ENCODE measurements around the gene KCNIP1. TPM values are rescaled to one million over a fixed set of nuclear protein-coding genes. Genes with fewer than 3 reads are reported as not detected.

The KCNIP1 gene
- total RNA-seq, 1 donor from 2014 or later = 5.3 TPM

DNA sequence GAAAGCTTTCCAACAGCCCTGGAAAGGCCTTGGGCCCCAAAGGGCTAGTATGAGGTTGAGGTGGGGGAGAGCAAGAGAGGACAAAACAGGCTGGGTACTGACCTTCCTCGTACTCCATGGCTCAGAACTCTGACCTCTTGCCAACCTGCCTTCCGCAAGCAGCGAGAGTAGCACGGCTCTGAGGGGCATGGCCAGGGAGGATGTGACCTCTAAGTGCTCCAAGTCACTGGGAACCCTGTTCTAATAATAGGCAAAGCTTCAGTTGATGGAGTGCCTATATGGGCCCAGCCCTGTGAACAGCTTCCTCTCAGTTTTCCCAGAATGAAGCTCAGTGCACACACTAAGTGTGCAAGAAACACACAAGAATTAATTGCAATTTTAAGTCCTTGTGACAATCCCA lies 152.1 kb downstream of the KCNIP1 start:
- TF ChIP-seq, protein P1, sequence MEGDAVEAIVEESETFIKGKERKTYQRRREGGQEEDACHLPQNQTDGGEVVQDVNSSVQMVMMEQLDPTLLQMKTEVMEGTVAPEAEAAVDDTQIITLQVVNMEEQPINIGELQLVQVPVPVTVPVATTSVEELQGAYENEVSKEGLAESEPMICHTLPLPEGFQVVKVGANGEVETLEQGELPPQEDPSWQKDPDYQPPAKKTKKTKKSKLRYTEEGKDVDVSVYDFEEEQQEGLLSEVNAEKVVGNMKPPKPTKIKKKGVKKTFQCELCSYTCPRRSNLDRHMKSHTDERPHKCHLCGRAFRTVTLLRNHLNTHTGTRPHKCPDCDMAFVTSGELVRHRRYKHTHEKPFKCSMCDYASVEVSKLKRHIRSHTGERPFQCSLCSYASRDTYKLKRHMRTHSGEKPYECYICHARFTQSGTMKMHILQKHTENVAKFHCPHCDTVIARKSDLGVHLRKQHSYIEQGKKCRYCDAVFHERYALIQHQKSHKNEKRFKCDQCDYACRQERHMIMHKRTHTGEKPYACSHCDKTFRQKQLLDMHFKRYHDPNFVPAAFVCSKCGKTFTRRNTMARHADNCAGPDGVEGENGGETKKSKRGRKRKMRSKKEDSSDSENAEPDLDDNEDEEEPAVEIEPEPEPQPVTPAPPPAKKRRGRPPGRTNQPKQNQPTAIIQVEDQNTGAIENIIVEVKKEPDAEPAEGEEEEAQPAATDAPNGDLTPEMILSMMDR (conservative IDR thresholded peaks at IDR 0.05) = no peak
- no peak for DNase-seq (ENCODE audit: extremely low spot score, unreplicated experiment)
- peaks cover 7% of the 10 kb centered on the region for H3K4me1 Mint-ChIP-seq (ENCODE audit: unreplicated experiment)
- H3K9me3 Mint-ChIP-seq = no peaks in the 10 kb centered on the region
- H3K27me3 Mint-ChIP-seq = peaks cover 7% of the 10 kb centered on the region
- H3K27ac Mint-ChIP-seq = no peak overlapping the region
- H3K36me3 Mint-ChIP-seq = no peaks in the 10 kb centered on the region
- no peak overlapping the region for H3K4me3 Mint-ChIP-seq

DNA sequence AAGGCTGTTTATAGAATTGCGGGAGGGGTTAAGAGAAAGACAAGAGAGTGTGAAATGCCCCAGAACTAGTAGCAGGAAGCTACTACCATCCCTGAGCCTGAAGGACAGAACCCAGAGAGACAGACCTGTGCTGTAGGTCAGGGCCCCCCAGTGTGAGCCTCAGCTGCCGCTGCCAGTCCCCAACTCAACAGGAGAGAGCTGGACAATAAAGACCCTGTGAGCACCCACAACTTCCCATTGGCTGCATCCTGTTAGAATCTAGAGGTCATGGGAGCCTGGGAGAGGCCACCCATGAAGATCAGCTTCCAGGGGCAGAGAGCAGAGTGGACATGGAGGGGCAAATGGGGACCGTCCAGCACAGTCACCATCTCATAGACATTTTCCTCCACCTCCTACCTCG lies 152.5 kb downstream of the KCNIP1 start:
- H3K27ac Mint-ChIP-seq = no peak overlapping the region
- H3K4me1 Mint-ChIP-seq (ENCODE audit: unreplicated experiment) = peaks cover 7% of the 10 kb centered on the region
- peaks cover 7% of the 10 kb centered on the region for H3K27me3 Mint-ChIP-seq
- no peak overlapping the region for H3K4me3 Mint-ChIP-seq
- DNase-seq (ENCODE audit: extremely low spot score, unreplicated experiment) = no peak
- no peaks in the 10 kb centered on the region for H3K36me3 Mint-ChIP-seq
- H3K9me3 Mint-ChIP-seq = no peaks in the 10 kb centered on the region
- TF ChIP-seq, protein P1 (conservative IDR thresholded peaks at IDR 0.05) = no peak

DNA sequence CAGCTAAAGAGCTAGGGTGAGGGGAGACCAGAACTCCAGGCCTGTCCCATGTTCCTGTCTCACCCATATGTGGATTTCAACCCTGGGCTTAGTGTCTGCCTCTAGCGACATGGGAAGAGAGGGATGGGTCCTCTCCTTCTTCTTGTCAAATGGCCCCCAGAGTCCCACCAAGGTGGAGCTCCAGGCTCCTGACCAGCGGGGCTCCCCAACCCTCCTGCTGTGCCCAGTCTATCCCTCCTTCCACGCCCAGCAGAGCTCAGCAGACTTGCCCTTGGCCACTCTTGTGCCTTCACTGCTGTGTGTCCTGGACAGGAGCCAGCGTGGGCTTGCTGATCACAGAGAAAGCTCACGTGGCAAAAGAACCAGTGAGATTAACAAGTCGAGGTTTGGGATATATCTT lies 156.7 kb downstream of the KCNIP1 start:
- H3K9me3 Mint-ChIP-seq = no peaks in the 10 kb centered on the region
- no peaks in the 10 kb centered on the region for H3K36me3 Mint-ChIP-seq
- no peaks in the 10 kb centered on the region for H3K4me1 Mint-ChIP-seq (ENCODE audit: unreplicated experiment)
- H3K27ac Mint-ChIP-seq = no peak overlapping the region
- DNase-seq (ENCODE audit: extremely low spot score, unreplicated experiment) = no peak
- peaks cover 30% of the 10 kb centered on the region for H3K27me3 Mint-ChIP-seq
- TF ChIP-seq, protein P1 (conservative IDR thresholded peaks at IDR 0.05) = no peak
- H3K4me3 Mint-ChIP-seq = no peak overlapping the region

DNA sequence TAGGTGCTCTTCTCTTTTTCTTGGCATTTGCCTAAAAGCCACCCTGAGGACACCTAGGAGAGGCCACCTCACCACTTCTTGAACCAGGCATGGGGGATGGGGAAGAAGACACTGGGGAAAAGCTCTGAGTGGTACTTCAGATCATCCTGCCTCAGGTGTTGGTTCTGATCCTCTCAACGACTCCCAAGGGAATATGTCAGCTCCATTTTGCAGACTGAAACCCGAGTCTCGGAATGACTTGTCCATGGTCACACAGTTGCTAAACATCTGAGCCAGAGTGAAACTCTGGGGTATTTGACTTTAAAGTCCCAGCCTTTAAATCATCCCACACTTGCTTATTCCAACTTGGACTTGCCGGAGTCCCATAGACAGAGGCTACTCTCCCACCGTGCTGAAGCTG lies 159.1 kb downstream of the KCNIP1 start:
- Mint-ChIP-seq H3K36me3 (no peaks in the 10 kb centered on the region), H3K27me3 (peaks cover 37% of the 10 kb centered on the region), H3K4me3 (no peak overlapping the region), H3K9me3 (no peaks in the 10 kb centered on the region), H3K27ac (no peak overlapping the region), H3K4me1 (ENCODE audit: unreplicated experiment) (no peaks in the 10 kb centered on the region)
- no peak for DNase-seq (ENCODE audit: extremely low spot score, unreplicated experiment)
- TF ChIP-seq, protein P1 (conservative IDR thresholded peaks at IDR 0.05) = no peak

DNA sequence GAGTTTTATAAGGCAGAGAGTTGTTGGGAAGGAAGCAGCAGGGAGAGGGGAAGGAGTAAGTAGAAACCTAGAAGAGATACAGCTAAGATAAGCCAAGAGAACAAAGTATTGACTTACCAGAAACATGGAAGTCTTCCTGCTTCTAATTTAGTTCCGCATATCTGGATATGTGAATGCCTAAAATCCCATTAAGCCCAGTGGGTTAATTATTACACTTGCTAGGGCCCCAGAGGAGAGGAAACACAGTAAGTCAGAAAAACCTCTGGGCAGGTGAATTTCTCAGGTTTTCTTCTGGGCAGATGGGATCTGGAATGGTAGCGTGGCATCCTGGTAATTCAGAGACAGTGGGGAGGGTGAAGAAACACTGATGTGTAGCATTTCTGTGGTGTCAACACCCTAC lies 175.0 kb downstream of the KCNIP1 start:
- Mint-ChIP-seq H3K27me3 (peaks cover 84% of the 10 kb centered on the region), H3K9me3 (no peaks in the 10 kb centered on the region)
- no peak for DNase-seq (ENCODE audit: extremely low spot score, unreplicated experiment)

More for the DNA sequence above, 175.0 kb downstream of the KCNIP1 start:
- H3K36me3 Mint-ChIP-seq = no peaks in the 10 kb centered on the region
- peaks cover 4% of the 10 kb centered on the region for H3K4me1 Mint-ChIP-seq (ENCODE audit: unreplicated experiment)
- TF ChIP-seq, protein P1 (conservative IDR thresholded peaks at IDR 0.05) = no peak
- no peak overlapping the region for H3K4me3 Mint-ChIP-seq
- no peak overlapping the region for H3K27ac Mint-ChIP-seq

All from type B pancreatic cell (in vitro differentiated cells).